ENCODE data around the gene CACNA2D3.

The CACNA2D3 gene

DNA sequence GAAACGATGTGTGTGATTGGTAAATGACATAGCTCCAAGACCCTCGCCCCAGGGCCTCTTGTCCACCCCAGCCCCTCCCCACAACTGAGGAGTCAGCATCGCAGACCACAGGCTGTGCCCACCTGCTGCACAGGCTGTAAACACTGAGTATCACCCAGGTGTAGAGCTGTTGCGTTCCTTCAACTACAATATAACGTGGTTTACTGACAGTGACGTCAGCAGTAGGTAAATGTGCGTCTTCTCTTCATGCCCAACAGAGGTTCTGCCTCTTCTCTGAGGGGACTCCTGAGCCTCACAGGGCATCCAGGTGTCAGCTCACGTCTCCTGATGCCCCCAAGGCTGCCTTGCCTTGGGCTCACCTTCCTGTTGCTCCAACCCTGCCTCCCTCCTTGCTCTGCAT lies 395.1 kb downstream of the CACNA2D3 start:
- H3K4me3 ChIP-seq (ENCODE audit: low read length) = no peak overlapping the region
- DNase-seq (ENCODE audit: low read depth) = no peak
- no peak for TF ChIP-seq CTCF (IDR thresholded peaks at IDR 0.05; ENCODE audit: insufficient read depth, low read depth, low read length, missing control alignments)

GRCh38 chr3:54518011-54518675 lies 395.8 kb downstream of the CACNA2D3 start:
- TF ChIP-seq CTCF (IDR thresholded peaks at IDR 0.05; ENCODE audit: insufficient read depth, low read depth, low read length, missing control alignments) = no peak
- no peak overlapping the region for H3K4me3 ChIP-seq (ENCODE audit: low read length)
- no peak for DNase-seq (ENCODE audit: low read depth)

GRCh38 chr3:54519493-54519892 lies 397.1 kb downstream of the CACNA2D3 start:
- TF ChIP-seq CTCF (IDR thresholded peaks at IDR 0.05; ENCODE audit: insufficient read depth, low read depth, low read length, missing control alignments) = no peak

DNA sequence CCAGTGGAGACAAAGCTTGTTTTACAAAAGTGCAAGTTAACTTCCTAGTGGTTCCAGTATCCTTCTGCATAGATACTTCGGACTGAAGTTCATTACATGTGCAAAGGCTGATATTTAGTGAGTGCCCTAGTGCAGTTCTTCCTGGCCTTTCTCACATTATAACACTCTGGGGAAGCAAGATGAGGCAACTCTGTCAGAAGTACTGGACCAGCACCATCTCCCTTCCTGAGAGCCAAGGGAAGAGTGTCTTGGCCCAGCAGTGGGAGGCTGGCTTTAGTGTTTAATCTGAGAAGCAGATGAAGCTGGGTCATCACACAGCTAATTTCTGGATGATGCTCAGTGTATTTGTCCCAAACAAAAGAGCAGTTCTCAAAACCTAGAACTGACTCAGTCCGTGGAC lies 397.7 kb downstream of the CACNA2D3 start:
- DNase-seq (ENCODE audit: low read depth) = no peak
- H3K4me3 ChIP-seq (ENCODE audit: low read length) = no peak overlapping the region
- TF ChIP-seq CTCF (IDR thresholded peaks at IDR 0.05; ENCODE audit: insufficient read depth, low read depth, low read length, missing control alignments) = no peak

More at GRCh38 chr3:54519493-54519892, 397.1 kb downstream of the CACNA2D3 start:
- DNase-seq (ENCODE audit: low read depth) = no peak
- no peak overlapping the region for H3K4me3 ChIP-seq (ENCODE audit: low read length)

GRCh38 chr3:54527521-54527920 lies 405.2 kb downstream of the CACNA2D3 start:
- no peak for DNase-seq (ENCODE audit: low read depth)
- no peak for TF ChIP-seq CTCF (IDR thresholded peaks at IDR 0.05; ENCODE audit: insufficient read depth, low read depth, low read length, missing control alignments)
- H3K4me3 ChIP-seq (ENCODE audit: low read length) = no peak overlapping the region

DNA sequence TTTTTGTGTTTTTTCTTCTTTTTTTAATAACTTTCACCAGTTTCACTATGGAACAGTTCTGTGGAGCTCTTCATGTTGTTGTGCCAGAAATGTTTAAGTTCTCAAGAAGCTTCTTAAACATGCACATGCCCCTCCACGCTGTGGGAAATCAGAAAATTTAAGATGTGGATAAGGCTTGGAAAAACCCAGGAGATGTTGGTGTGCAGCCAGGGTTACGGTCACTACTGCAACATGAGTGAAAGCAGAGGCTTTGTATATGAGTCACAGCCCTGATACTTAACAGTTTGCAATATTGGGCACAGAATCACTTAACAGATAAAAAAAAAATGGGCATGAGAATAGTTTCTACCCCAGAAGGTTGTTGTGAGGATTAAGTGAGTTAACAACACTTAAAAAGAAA lies 405.6 kb downstream of the CACNA2D3 start:
- no peak overlapping the region for H3K4me3 ChIP-seq (ENCODE audit: low read length)
- no peak for TF ChIP-seq CTCF (IDR thresholded peaks at IDR 0.05; ENCODE audit: insufficient read depth, low read depth, low read length, missing control alignments)
- no peak for DNase-seq (ENCODE audit: low read depth)

- TF ChIP-seq CTCF (IDR thresholded peaks at IDR 0.05; ENCODE audit: insufficient read depth, low read depth, low read length, missing control alignments) = no peak
- no peak for DNase-seq (ENCODE audit: low read depth)
- H3K4me3 ChIP-seq (ENCODE audit: low read length) = no peak overlapping the region
Measured at GRCh38 chr3:54528668-54529067, 406.3 kb downstream of the CACNA2D3 start.

Data from epithelial cell of esophagus (primary cell).